ENCODE data around the gene INKA2.

The INKA2 gene

DNA sequence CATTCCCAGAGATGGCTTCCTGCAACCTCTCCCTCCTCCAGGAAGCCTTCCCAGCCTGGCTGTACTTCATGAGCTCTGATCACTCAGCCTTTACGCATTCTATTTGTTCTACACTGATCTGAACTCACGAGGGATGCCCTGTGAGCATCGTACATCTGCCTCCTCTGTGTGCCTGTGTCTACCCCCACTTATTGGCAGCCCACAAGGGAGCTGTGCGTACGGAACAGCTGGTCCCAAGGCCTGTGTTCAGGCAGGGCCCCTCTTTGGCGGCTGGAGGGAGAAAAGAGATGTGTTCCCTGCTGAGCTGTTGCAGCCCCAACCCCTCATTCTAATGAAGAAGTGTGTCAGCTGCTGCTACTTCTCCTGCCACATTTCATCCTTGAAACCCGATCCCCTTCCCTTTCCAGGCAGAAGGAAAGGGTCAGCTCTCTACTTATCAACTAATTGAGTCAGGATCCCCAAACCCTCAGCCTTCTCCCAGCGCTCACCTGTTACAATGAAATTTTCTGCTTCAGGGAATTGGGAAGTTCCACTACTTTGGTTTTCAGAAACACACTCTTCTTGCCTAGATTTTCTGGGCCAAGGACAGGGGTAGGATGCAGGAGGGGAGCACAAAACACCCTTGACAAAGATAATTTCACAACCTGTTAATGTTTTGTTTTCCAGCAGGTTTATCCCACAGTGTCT, 3.2 kb downstream of the INKA2 start:
- ATAC-seq: no peak
- no peak for TF ChIP-seq POU6F1 (CRISPR knock-in tag; IDR thresholded peaks at IDR 0.05; ENCODE audit: borderline replicate concordance, low read depth)
- no peak for TF ChIP-seq ESRRG (CRISPR knock-in tag; IDR thresholded peaks at IDR 0.05)
- no peak for TF ChIP-seq ZC3H10 (CRISPR knock-in tag; IDR thresholded peaks at IDR 0.05)
- no peak for TF ChIP-seq CREB5 (CRISPR knock-in tag; IDR thresholded peaks at IDR 0.05; ENCODE audit: low read depth)
- TF ChIP-seq ZFP30 (CRISPR knock-in tag; IDR thresholded peaks at IDR 0.05): no peak
- TF ChIP-seq RARB (CRISPR knock-in tag; IDR thresholded peaks at IDR 0.05): no peak
- TF ChIP-seq ZNF8 (CRISPR knock-in tag; IDR thresholded peaks at IDR 0.05): no peak
- TF ChIP-seq ZFP3 (CRISPR knock-in tag; IDR thresholded peaks at IDR 0.05): no peak
- TF ChIP-seq, protein P1, sequence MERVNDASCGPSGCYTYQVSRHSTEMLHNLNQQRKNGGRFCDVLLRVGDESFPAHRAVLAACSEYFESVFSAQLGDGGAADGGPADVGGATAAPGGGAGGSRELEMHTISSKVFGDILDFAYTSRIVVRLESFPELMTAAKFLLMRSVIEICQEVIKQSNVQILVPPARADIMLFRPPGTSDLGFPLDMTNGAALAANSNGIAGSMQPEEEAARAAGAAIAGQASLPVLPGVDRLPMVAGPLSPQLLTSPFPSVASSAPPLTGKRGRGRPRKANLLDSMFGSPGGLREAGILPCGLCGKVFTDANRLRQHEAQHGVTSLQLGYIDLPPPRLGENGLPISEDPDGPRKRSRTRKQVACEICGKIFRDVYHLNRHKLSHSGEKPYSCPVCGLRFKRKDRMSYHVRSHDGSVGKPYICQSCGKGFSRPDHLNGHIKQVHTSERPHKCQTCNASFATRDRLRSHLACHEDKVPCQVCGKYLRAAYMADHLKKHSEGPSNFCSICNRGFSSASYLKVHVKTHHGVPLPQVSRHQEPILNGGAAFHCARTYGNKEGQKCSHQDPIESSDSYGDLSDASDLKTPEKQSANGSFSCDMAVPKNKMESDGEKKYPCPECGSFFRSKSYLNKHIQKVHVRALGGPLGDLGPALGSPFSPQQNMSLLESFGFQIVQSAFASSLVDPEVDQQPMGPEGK (CRISPR knock-in tag; IDR thresholded peaks at IDR 0.05; ENCODE audit: borderline replicate concordance): no peak
- TF ChIP-seq ISL1 (CRISPR knock-in tag; IDR thresholded peaks at IDR 0.05): no peak
- TF ChIP-seq ZNF70 (CRISPR knock-in tag; IDR thresholded peaks at IDR 0.05): no peak
- TF ChIP-seq SNAI2 (CRISPR knock-in tag; IDR thresholded peaks at IDR 0.05): no peak

- no peak for TF ChIP-seq RARB (CRISPR knock-in tag; IDR thresholded peaks at IDR 0.05)
- no peak for ATAC-seq
Measured at GRCh38 chr1:111735321-111735720, 3.9 kb downstream of the INKA2 start.

DNA sequence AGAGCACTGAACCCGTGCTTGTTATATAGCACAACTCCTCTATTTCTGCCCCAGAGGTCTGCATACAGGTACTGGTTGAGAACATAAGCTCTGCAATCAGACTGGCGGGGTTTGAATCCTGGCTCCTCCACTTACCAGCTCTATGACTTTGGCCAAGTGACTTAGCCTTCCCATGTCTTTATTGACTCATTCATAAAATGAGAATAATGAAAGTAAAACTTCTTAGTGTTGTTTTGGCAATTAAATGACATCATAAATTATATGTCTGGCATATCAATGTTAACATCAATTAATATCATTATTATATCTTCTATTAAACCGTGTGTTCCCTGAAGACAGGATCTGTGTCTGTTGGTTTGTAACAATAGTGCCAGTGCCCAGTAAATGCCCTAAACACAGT, 4.3 kb downstream of the INKA2 start:
- ATAC-seq: no peak
- TF ChIP-seq ESRRG (CRISPR knock-in tag; IDR thresholded peaks at IDR 0.05) (no peak), ZFP30 (CRISPR knock-in tag; IDR thresholded peaks at IDR 0.05) (no peak), ZNF70 (CRISPR knock-in tag; IDR thresholded peaks at IDR 0.05) (no peak), POU6F1 (CRISPR knock-in tag; IDR thresholded peaks at IDR 0.05; ENCODE audit: borderline replicate concordance, low read depth) (no peak), TOX (CRISPR knock-in tag; IDR thresholded peaks at IDR 0.05; ENCODE audit: borderline replicate concordance) (no peak), ISL1 (CRISPR knock-in tag; IDR thresholded peaks at IDR 0.05) (no peak), ZNF8 (CRISPR knock-in tag; IDR thresholded peaks at IDR 0.05) (no peak), CREB5 (CRISPR knock-in tag; IDR thresholded peaks at IDR 0.05; ENCODE audit: low read depth) (no peak), BACH2 (CRISPR knock-in tag; IDR thresholded peaks at IDR 0.05; ENCODE audit: borderline replicate concordance) (no peak), ZC3H10 (CRISPR knock-in tag; IDR thresholded peaks at IDR 0.05) (no peak), TSHZ2 (CRISPR knock-in tag; IDR thresholded peaks at IDR 0.05) (no peak), ZFP3 (CRISPR knock-in tag; IDR thresholded peaks at IDR 0.05) (no peak), OSR1 (CRISPR knock-in tag; IDR thresholded peaks at IDR 0.05) (no peak)
- TF ChIP-seq, protein P2, sequence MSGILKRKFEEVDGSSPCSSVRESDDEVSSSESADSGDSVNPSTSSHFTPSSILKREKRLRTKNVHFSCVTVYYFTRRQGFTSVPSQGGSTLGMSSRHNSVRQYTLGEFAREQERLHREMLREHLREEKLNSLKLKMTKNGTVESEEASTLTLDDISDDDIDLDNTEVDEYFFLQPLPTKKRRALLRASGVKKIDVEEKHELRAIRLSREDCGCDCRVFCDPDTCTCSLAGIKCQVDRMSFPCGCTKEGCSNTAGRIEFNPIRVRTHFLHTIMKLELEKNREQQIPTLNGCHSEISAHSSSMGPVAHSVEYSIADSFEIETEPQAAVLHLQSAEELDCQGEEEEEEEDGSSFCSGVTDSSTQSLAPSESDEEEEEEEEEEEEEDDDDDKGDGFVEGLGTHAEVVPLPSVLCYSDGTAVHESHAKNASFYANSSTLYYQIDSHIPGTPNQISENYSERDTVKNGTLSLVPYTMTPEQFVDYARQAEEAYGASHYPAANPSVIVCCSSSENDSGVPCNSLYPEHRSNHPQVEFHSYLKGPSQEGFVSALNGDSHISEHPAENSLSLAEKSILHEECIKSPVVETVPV (CRISPR knock-in tag; IDR thresholded peaks at IDR 0.05): no peak
- TF ChIP-seq, protein P1 (CRISPR knock-in tag; IDR thresholded peaks at IDR 0.05; ENCODE audit: borderline replicate concordance): no peak
